GM10266 (cell line): Measurements from ENCODE around the gene GAS7.

Experiments
- DNase-seq: peaks from one replicate; pipeline ENCODE4 v3.0.0; 2012; ENCODE audit errors: extremely low spot score
- CTCF ChIP-seq: IDR thresholded peaks from 2 replicates; pipeline ENCODE4 v1.5.1; 2012; ENCODE audit warnings: mild to moderate bottlenecking, low read depth; ENCODE audit not compliant: control insufficient read depth, insufficient read depth; ENCODE audit errors: missing control alignments

The GAS7 gene

GRCh38 chr17:10082795-10083194, 115.6 kb downstream of the GAS7 start:
- no peak for DNase-seq
- TF ChIP-seq CTCF: no peak

GRCh38 chr17:10081571-10082169, 116.7 kb downstream of the GAS7 start:
- no peak for DNase-seq
- no peak for TF ChIP-seq CTCF

GRCh38 chr17:10077561-10078299, 120.7 kb downstream of the GAS7 start:
- no peak for TF ChIP-seq CTCF
- DNase-seq: no peak

GRCh38 chr17:10075919-10076318, 122.5 kb downstream of the GAS7 start:
- no peak for TF ChIP-seq CTCF
- no peak for DNase-seq

- no peak for TF ChIP-seq CTCF
- DNase-seq: no peak
Observed at GRCh38 chr17:10073941-10074340, 124.5 kb downstream of the GAS7 start.

GRCh38 chr17:10072556-10073425, 125.6 kb downstream of the GAS7 start:
- no peak for DNase-seq
- TF ChIP-seq CTCF: no peak
